ENCODE results near the gene TRIO. TPM values are rescaled to one million over a fixed set of nuclear protein-coding genes. Genes with fewer than 3 reads are reported as not detected.

The TRIO gene
- total and polyA plus RNA-seq, 10 of the 15 experiments (the other 5 are each of a cell fraction or from before 2014, with no cell fraction given): 5.1 to 96.4 (median 44.6) TPM

DNA sequence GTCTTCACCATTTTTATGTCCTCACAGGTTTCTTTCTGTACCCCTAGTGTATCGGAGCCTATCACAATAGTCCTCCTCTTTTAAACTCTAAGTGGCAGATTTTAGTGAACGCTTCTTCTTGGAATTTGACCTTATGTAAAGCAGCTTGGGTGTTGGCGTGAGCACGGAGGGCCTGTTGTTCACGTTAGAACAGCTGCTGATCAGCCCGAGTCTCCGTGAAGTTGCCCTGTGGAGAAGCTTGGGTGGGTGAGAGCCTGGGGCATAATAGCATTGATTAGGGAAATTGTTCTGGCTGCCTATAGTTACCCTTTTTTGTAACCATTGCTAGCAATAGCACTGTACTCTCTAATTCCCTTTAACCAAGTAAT, 271.5 kb downstream of the TRIO start (continued):
- TF ChIP-seq FOXK2 (IDR thresholded peaks at IDR 0.05): no peak

DNA sequence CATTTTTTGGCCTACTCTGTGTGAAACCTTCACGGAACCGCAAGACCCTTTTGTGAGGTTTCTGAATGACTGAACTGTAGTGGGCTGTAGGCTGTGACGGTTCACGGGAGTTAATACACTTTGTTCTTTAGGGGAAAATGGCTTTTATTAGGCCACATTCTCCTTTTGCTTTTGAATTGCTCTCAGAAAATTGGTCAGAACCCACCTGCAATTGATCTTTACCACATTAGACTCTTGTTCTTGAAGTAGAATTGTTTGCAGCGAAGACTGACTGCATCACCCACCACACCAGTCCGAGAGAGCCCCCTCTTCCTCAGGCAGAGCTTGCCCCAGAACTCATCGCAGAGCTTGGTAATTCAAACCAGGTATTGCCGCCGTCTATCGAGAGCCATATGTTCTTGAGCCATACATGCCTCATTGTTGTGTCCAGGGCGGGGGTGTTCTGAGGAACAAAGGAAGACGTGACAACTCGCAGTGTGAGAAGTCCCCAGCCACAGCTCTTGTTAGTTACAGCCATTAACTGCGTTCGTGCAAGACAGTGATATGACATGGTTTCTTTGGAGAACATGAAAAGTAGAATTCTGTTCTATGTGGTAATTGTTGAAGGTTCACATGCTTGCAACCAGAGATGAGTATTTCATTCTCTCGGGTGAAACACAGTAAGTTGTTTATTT, 272.0 kb downstream of the TRIO start:
- Histone ChIP-seq H3K4me1 (ENCODE audit: control insufficient read depth, insufficient read depth, low read length) (peaks cover 41% of the 10 kb centered on the region), H2AFZ (ENCODE audit: control insufficient read depth, low read depth, low read length) (0 out of 2 replicates have a peak overlapping the region, but pooled peaks have one; percentile 15), H3K9me3 (replicated peaks; ENCODE audit: control insufficient read depth, insufficient read depth, low read length) (no peaks in the 10 kb centered on the region), H3K9ac (ENCODE audit: control insufficient read depth, insufficient read depth, low read length) (peak overlapping the region; percentile 64), H3K4me2 (ENCODE audit: control insufficient read depth, insufficient read depth) (peak overlapping the region; percentile 52), H3K27ac (ENCODE audit: control insufficient read depth, insufficient read depth) (peak overlapping the region; percentile 91), H3K4me3 (peak overlapping the region; percentile 32; the same call in 1 of the 2 replicates), H4K20me1 (ENCODE audit: control insufficient read depth, insufficient read depth) (no peaks in the 10 kb centered on the region), H3K36me3 (ENCODE audit: control insufficient read depth in 2 of 2, insufficient read depth in 2 of 2, low read length in 1 of 2) (peaks cover 11 to 33% of the 10 kb centered on the region in 2 experiments), H3K27me3 (replicated peaks in 1 of 2; ENCODE audit: control insufficient read depth in 2 of 2, insufficient read depth in 2 of 2, low read length in 1 of 2) (no peaks in the 10 kb centered on the region), H3K79me2 (ENCODE audit: control insufficient read depth, insufficient read depth, low read length) (no peaks in the 10 kb centered on the region)
- FAIRE-seq (peak; percentile 96), ATAC-seq (peak; percentile 86), DNase-seq (ENCODE audit: low read depth, low spot score) (peak; percentile 53)
- SMC1A ChIA-PET (ENCODE audit: uncharacterized antibody, unreplicated experiment): interaction anchor here (0.6 to 2.5 kb wide), 11 partner anchors 11 to 272 kb away, joined by 3 to 14 read pairs (median 3); partner anchors contain the start of gene TRIO
- POLR2A ChIA-PET: no interaction called here
- RAD21 ChIA-PET (ENCODE audit: unreplicated experiment): interaction anchor here (0.6 to 1.5 kb wide), 5 partner anchors 9 to 232 kb away, joined by 3 to 7 read pairs (median 4); no protein-coding TSS in a partner anchor
- BruUV-seq (replicated peaks): no TSS peak
- in situ Hi-C loops (cut with MboI): no loop called here
- CTCF ChIA-PET: interaction anchor here (0.5 to 1.7 kb wide), 7 partner anchors 10 to 271 kb away, joined by 3 to 5 read pairs (median 3); no protein-coding TSS in a partner anchor
- intact Hi-C loops (cut with micrococcal nuclease; ENCODE audit: unreplicated experiment): no loop called here
- WGBS (ENCODE audit: insufficient coverage, insufficient replicate concordance, low lambda C conversion rate, missing lambda C conversion rate): 31% methylated on average over 16 of the region's 16 CpGs
- TF ChIP-seq, protein P1, sequence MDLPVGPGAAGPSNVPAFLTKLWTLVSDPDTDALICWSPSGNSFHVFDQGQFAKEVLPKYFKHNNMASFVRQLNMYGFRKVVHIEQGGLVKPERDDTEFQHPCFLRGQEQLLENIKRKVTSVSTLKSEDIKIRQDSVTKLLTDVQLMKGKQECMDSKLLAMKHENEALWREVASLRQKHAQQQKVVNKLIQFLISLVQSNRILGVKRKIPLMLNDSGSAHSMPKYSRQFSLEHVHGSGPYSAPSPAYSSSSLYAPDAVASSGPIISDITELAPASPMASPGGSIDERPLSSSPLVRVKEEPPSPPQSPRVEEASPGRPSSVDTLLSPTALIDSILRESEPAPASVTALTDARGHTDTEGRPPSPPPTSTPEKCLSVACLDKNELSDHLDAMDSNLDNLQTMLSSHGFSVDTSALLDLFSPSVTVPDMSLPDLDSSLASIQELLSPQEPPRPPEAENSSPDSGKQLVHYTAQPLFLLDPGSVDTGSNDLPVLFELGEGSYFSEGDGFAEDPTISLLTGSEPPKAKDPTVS (IDR thresholded peaks at IDR 0.05; ENCODE audit: low read depth, low read length): no peak
- TF ChIP-seq WRNIP1 (IDR thresholded peaks at IDR 0.05; ENCODE audit: borderline replicate concordance, low read depth, low read length): no peak
- no peak; the same call in 1 of the 2 replicates for TF ChIP-seq CHD2 (IDR thresholded peaks at IDR 0.05; ENCODE audit: borderline replicate concordance, low read depth, low read length)
- TF ChIP-seq TCF3 (IDR thresholded peaks at IDR 0.05; ENCODE audit: borderline replicate concordance, insufficient read depth, low read depth, low read length): no peak
- TF ChIP-seq, protein P2, sequence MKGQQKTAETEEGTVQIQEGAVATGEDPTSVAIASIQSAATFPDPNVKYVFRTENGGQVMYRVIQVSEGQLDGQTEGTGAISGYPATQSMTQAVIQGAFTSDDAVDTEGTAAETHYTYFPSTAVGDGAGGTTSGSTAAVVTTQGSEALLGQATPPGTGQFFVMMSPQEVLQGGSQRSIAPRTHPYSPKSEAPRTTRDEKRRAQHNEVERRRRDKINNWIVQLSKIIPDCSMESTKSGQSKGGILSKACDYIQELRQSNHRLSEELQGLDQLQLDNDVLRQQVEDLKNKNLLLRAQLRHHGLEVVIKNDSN (IDR thresholded peaks at IDR 0.05; ENCODE audit: borderline replicate concordance, extremely low read length, insufficient read depth, low read depth, low read length): no peak
- TF ChIP-seq JUND (IDR thresholded peaks at IDR 0.05; ENCODE audit: low read depth, low read length): peak; percentile 60; the same call in 1 of the 2 replicates
- TF ChIP-seq, protein P3, sequence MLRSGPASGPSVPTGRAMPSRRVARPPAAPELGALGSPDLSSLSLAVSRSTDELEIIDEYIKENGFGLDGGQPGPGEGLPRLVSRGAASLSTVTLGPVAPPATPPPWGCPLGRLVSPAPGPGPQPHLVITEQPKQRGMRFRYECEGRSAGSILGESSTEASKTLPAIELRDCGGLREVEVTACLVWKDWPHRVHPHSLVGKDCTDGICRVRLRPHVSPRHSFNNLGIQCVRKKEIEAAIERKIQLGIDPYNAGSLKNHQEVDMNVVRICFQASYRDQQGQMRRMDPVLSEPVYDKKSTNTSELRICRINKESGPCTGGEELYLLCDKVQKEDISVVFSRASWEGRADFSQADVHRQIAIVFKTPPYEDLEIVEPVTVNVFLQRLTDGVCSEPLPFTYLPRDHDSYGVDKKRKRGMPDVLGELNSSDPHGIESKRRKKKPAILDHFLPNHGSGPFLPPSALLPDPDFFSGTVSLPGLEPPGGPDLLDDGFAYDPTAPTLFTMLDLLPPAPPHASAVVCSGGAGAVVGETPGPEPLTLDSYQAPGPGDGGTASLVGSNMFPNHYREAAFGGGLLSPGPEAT (IDR thresholded peaks at IDR 0.05; ENCODE audit: low read depth): peak; percentile 30; the same call in 1 of the 2 replicates
- no peak for TF ChIP-seq SP1 (IDR thresholded peaks at IDR 0.05; ENCODE audit: low read depth, low read length)
- TF ChIP-seq GABPA (IDR thresholded peaks at IDR 0.05; ENCODE audit: low read depth): peak; percentile 26; the same call in 1 of the 2 replicates
- peak; percentile 46; the same call in 1 of the 2 replicates for TF ChIP-seq CREB1 (IDR thresholded peaks at IDR 0.05; ENCODE audit: low read depth)
- TF ChIP-seq, protein P4, sequence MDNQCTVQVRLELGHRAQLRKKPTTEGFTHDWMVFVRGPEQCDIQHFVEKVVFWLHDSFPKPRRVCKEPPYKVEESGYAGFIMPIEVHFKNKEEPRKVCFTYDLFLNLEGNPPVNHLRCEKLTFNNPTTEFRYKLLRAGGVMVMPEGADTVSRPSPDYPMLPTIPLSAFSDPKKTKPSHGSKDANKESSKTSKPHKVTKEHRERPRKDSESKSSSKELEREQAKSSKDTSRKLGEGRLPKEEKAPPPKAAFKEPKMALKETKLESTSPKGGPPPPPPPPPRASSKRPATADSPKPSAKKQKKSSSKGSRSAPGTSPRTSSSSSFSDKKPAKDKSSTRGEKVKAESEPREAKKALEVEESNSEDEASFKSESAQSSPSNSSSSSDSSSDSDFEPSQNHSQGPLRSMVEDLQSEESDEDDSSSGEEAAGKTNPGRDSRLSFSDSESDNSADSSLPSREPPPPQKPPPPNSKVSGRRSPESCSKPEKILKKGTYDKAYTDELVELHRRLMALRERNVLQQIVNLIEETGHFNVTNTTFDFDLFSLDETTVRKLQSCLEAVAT (IDR thresholded peaks at IDR 0.05): peak; percentile 49; the same call in 1 of the 2 replicates
- TF ChIP-seq MTA3 (IDR thresholded peaks at IDR 0.05; ENCODE audit: borderline replicate concordance, low read length): no peak; the same call in 1 of the 2 replicates
- 0 out of 2 replicates have a peak, but pooled peaks have one; percentile 23 for TF ChIP-seq TBL1XR1 (IDR thresholded peaks at IDR 0.05; ENCODE audit: low read depth, low read length)
